Activated CD8-positive, alpha-beta memory T cell treated with anti-CD3 and anti-CD28 coated beads, Interleukin-2, amount 50 U/mL, for 48 hours (primary cell): ENCODE data around the gene CDPF1.
"Not testable (repeated sequence)": the region's sequence is repeated elsewhere in the genome, so short reads cannot be mapped to it uniquely, and the experiment has no call there.

Experiments
- DNase-seq: peaks from one replicate; pipeline ENCODE4 v3.0.0-alpha.2; 2020

Gene CDPF1

GRCh38 chr22:46224044-46224897, 25.8 kb downstream of the CDPF1 start:
- no peak for DNase-seq

- DNase-seq, result no peak
Measured at GRCh38 chr22:46220921-46221320, 29.2 kb downstream of the CDPF1 start.

- no peak for DNase-seq
Measured at GRCh38 chr22:46219636-46220035, 30.5 kb downstream of the CDPF1 start.

GRCh38 chr22:46214616-46215015, 35.5 kb downstream of the CDPF1 start:
- no peak for DNase-seq

- no peak for DNase-seq
Measured at GRCh38 chr22:46214149-46214548, 35.9 kb downstream of the CDPF1 start.

GRCh38 chr22:46213052-46213451, 37.0 kb downstream of the CDPF1 start:
- DNase-seq, result no peak

GRCh38 chr22:46212195-46212594, 37.9 kb downstream of the CDPF1 start:
- no peak for DNase-seq

- DNase-seq, result no peak
Measured at GRCh38 chr22:46209262-46209661, 40.8 kb downstream of the CDPF1 start.

- no peak for DNase-seq
Measured at GRCh38 chr22:46203601-46203980, 46.5 kb downstream of the CDPF1 start.

- no peak for DNase-seq
Measured at GRCh38 chr22:46202897-46203600, 47.0 kb downstream of the CDPF1 start.

- DNase-seq, result no peak
Measured at GRCh38 chr22:46201059-46201757, 48.9 kb downstream of the CDPF1 start.

- DNase-seq, result not testable (repeated sequence)
Measured at GRCh38 chr22:46198806-46199205, 51.3 kb downstream of the CDPF1 start.

- no peak for DNase-seq
Measured at GRCh38 chr22:46198274-46198673, 51.8 kb downstream of the CDPF1 start.

- no peak for DNase-seq
Measured at GRCh38 chr22:46196278-46196677, 53.8 kb downstream of the CDPF1 start.

- no peak for DNase-seq
Measured at GRCh38 chr22:46195487-46196165, 54.5 kb downstream of the CDPF1 start.
